ENCODE measurements around the gene NIN. TPM values are rescaled to one million over a fixed set of nuclear protein-coding genes. Genes with fewer than 3 reads are reported as not detected.

The NIN gene
- total RNA-seq, 3 donors from 2014 or later (not counting 1 experiment from before 2014, with no cell fraction given): 90.8 to 127 (median 118) TPM

DNA sequence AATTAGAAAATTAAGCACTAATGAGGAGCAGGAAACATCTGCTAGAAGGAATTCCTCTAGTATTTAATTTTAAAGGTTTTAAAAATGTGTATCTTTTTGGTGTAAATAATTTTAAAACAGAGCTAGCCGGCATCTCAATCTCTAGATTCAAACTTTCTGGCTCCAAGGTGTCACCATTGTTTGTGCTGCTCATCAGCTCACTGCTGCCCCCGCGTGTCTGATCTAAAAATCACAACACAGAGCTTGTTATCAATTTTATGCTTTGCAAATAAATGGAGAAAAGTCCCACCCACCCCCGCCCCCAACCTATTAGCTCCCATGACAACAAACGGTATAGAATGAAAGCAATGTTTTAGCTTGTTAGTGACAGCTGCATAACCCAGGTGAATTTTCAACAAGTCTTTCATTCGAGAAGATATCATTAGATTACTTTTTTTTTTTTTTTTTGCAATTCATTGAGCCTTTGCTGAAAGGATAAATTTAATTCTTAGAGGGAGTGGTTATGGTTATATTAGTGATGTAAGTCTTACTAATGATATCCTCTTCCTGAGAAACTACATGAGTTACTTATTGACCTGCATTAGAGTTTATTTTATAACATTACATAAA is 29.6 kb upstream of the NIN start:
- peak overlapping the region; percentile 36 to 83 for H3K27ac Mint-ChIP-seq
- H3K36me3 ChIP-seq (ENCODE audit: control insufficient read depth, insufficient read depth, low read length): no peaks in the 10 kb centered on the region
- intact Hi-C loops (cut with micrococcal nuclease): loop anchor here (1.0 to 10.0 kb wide), 4 partner anchors 82 to 518 kb away; no protein-coding TSS in a partner anchor
- no peaks in the 10 kb centered on the region for H3K36me3 Mint-ChIP-seq
- no peaks in the 10 kb centered on the region for H3K27me3 ChIP-seq (ENCODE audit: control insufficient read depth, insufficient read depth, low read length)
- H3K4me3 ChIP-seq (ENCODE audit: low read length): peak overlapping the region; percentile 71
- no peaks in the 10 kb centered on the region for H3K9me3 Mint-ChIP-seq
- peak overlapping the region; percentile 93 for H3K4me3 Mint-ChIP-seq
- H3K4me1 ChIP-seq (ENCODE audit: control insufficient read depth, insufficient read depth, low read length): peaks cover 12% of the 10 kb centered on the region
- WGBS (ENCODE audit: insufficient coverage): 0% methylated on average over 3 of the region's 6 CpGs
- H3K27me3 Mint-ChIP-seq (ENCODE audit: low read depth in 2 of 2): peaks cover 6 to 17% of the 10 kb centered on the region in 2 donors
- DNase-seq (peak; percentile 82 to 94), ATAC-seq (peak; percentile 83 to 87 (median 85))
- H3K9me3 ChIP-seq (ENCODE audit: control insufficient read depth, insufficient read depth, low read length): no peaks in the 10 kb centered on the region
- H3K27ac ChIP-seq (ENCODE audit: low read length): no peak overlapping the region
- TF ChIP-seq CTCF (IDR thresholded peaks at IDR 0.05): peak; percentile 82
- H3K4me1 Mint-ChIP-seq: peaks cover 0 to 9% of the 10 kb centered on the region in 2 donors

- H3K9me3 ChIP-seq (ENCODE audit: control insufficient read depth, insufficient read depth, low read length): no peaks in the 10 kb centered on the region
- no CpG with 5 or more reads among the region's 1 CpG for WGBS (ENCODE audit: insufficient coverage)
- H3K27ac ChIP-seq (ENCODE audit: low read length): no peak overlapping the region
- no peaks in the 10 kb centered on the region for H3K36me3 ChIP-seq (ENCODE audit: control insufficient read depth, insufficient read depth, low read length)
- intact Hi-C loops (cut with micrococcal nuclease): no loop called here
- no peak overlapping the region for H3K4me3 ChIP-seq (ENCODE audit: low read length)
- Mint-ChIP-seq H3K9me3 (no peaks in the 10 kb centered on the region), H3K36me3 (no peaks in the 10 kb centered on the region), H3K4me3 (peak overlapping the region; percentile 93), H3K27ac (peak overlapping the region in 1 of 2 donors; percentile 65), H3K4me1 (peaks cover 0 to 9% of the 10 kb centered on the region in 2 donors), H3K27me3 (ENCODE audit: low read depth in 2 of 2) (peaks cover 6 to 10% of the 10 kb centered on the region in 2 donors)
- ATAC-seq (no peak), DNase-seq (no peak)
- TF ChIP-seq CTCF (IDR thresholded peaks at IDR 0.05): no peak
- peaks cover 12% of the 10 kb centered on the region for H3K4me1 ChIP-seq (ENCODE audit: control insufficient read depth, insufficient read depth, low read length)
- no peaks in the 10 kb centered on the region for H3K27me3 ChIP-seq (ENCODE audit: control insufficient read depth, insufficient read depth, low read length)
Measured at GRCh38 chr14:50859296-50859624, 28.3 kb upstream of the NIN start.

- TF ChIP-seq CTCF (IDR thresholded peaks at IDR 0.05): no peak
- DNase-seq (no peak), ATAC-seq (no peak)
- Histone ChIP-seq H3K27ac (ENCODE audit: low read length) (no peak overlapping the region), H3K9me3 (ENCODE audit: control insufficient read depth, insufficient read depth, low read length) (no peaks in the 10 kb centered on the region), H3K4me1 (ENCODE audit: control insufficient read depth, insufficient read depth, low read length) (peaks cover 12% of the 10 kb centered on the region), H3K36me3 (ENCODE audit: control insufficient read depth, insufficient read depth, low read length) (no peaks in the 10 kb centered on the region), H3K4me3 (ENCODE audit: low read length) (no peak overlapping the region), H3K27me3 (ENCODE audit: control insufficient read depth, insufficient read depth, low read length) (no peaks in the 10 kb centered on the region)
- no peak overlapping the region for H3K4me3 Mint-ChIP-seq
- H3K36me3 Mint-ChIP-seq: no peaks in the 10 kb centered on the region
- H3K9me3 Mint-ChIP-seq: no peaks in the 10 kb centered on the region
- H3K4me1 Mint-ChIP-seq: peaks cover 0 to 9% of the 10 kb centered on the region in 2 donors
- 75% methylated on average over 5 of the region's 5 CpGs for WGBS (ENCODE audit: insufficient coverage)
- peaks cover 0 to 4% of the 10 kb centered on the region in 2 donors for H3K27me3 Mint-ChIP-seq (ENCODE audit: low read depth in 2 of 2)
- H3K27ac Mint-ChIP-seq: no peak overlapping the region
- intact Hi-C loops (cut with micrococcal nuclease): no loop called here
Measured at GRCh38 chr14:50856660-50857059, 25.7 kb upstream of the NIN start.

- no peak for ATAC-seq
- H3K36me3 Mint-ChIP-seq: no peaks in the 10 kb centered on the region
- Histone ChIP-seq H3K9me3 (ENCODE audit: control insufficient read depth, insufficient read depth, low read length) (no peaks in the 10 kb centered on the region), H3K36me3 (ENCODE audit: control insufficient read depth, insufficient read depth, low read length) (no peaks in the 10 kb centered on the region), H3K27ac (ENCODE audit: low read length) (no peak overlapping the region), H3K4me3 (ENCODE audit: low read length) (no peak overlapping the region), H3K27me3 (ENCODE audit: control insufficient read depth, insufficient read depth, low read length) (no peaks in the 10 kb centered on the region), H3K4me1 (ENCODE audit: control insufficient read depth, insufficient read depth, low read length) (peaks cover 12% of the 10 kb centered on the region)
- peaks cover 0 to 4% of the 10 kb centered on the region in 2 donors for H3K27me3 Mint-ChIP-seq (ENCODE audit: low read depth in 2 of 2)
- H3K27ac Mint-ChIP-seq: no peak overlapping the region
- 67% methylated on average over 1 of the region's 1 CpG for WGBS (ENCODE audit: insufficient coverage)
- peaks cover 0 to 7% of the 10 kb centered on the region in 2 donors for H3K4me1 Mint-ChIP-seq
- no peaks in the 10 kb centered on the region for H3K9me3 Mint-ChIP-seq
- TF ChIP-seq CTCF (IDR thresholded peaks at IDR 0.05): no peak
- intact Hi-C loops (cut with micrococcal nuclease): no loop called here
- H3K4me3 Mint-ChIP-seq: no peak overlapping the region
- no peak for DNase-seq
Measured at GRCh38 chr14:50855558-50855957, 24.6 kb upstream of the NIN start.
